ENCODE results near the gene KRTAP15-1. TPM values are rescaled to one million over a fixed set of nuclear protein-coding genes. Genes with fewer than 3 reads are reported as not detected.

KRTAP15-1 gene
- total and polyA plus RNA-seq, 2 of the 13 experiments (the other 11 are each of a cell fraction or from before 2014, with no cell fraction given) = not detected

DNA sequence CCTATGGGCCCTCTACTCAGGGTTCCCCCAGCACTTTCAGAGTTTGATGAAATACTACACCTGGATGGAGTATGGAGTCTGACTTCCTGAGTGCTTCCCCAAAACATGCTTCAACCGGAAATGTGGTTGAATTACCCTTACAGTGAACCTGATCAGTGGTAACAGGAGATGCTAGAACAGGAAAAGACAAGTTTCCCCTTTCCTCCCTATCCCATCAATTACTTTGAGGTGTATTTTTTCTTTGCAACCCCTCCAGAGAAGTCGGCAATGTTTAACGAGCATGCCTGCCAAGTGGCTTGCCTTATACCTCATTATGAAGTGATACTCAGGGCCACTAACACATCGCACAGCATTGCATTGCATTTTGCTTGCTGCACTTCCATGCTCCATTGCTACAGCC, 7.0 kb downstream of the KRTAP15-1 start:
- no peak overlapping the region for H2AFZ ChIP-seq (ENCODE audit: low read length)
- in situ Hi-C loops (cut with HindIII; ENCODE audit: extremely low pct_ligation_motif_present, low pct_unique_long_range_greater_than_20kb) = no loop called here
- H3K4me2 ChIP-seq (ENCODE audit: low read depth, low read length) = no peak overlapping the region
- no peaks in the 10 kb centered on the region for H3K79me2 ChIP-seq (ENCODE audit: insufficient read depth, low read length)
- TF ChIP-seq SRSF9 (IDR thresholded peaks at IDR 0.05; ENCODE audit: borderline replicate concordance, insufficient read depth, low read depth, low read length, poor library complexity, severe bottlenecking) = no peak
- no peak for TF ChIP-seq YY1 (IDR thresholded peaks at IDR 0.05; ENCODE audit: insufficient read depth, insufficient replicate concordance, low read depth, low read length)
- no peak for TF ChIP-seq HDAC6 (IDR thresholded peaks at IDR 0.05; ENCODE audit: low read depth, low read length)
- TF ChIP-seq ZNF672 (CRISPR knock-in tag; IDR thresholded peaks at IDR 0.05) = no peak
- TF ChIP-seq ZSCAN12 (CRISPR knock-in tag; IDR thresholded peaks at IDR 0.05) = no peak
- no peak for TF ChIP-seq ZNF775 (CRISPR knock-in tag; IDR thresholded peaks at IDR 0.05; ENCODE audit: borderline replicate concordance)
- TF ChIP-seq, protein P1, sequence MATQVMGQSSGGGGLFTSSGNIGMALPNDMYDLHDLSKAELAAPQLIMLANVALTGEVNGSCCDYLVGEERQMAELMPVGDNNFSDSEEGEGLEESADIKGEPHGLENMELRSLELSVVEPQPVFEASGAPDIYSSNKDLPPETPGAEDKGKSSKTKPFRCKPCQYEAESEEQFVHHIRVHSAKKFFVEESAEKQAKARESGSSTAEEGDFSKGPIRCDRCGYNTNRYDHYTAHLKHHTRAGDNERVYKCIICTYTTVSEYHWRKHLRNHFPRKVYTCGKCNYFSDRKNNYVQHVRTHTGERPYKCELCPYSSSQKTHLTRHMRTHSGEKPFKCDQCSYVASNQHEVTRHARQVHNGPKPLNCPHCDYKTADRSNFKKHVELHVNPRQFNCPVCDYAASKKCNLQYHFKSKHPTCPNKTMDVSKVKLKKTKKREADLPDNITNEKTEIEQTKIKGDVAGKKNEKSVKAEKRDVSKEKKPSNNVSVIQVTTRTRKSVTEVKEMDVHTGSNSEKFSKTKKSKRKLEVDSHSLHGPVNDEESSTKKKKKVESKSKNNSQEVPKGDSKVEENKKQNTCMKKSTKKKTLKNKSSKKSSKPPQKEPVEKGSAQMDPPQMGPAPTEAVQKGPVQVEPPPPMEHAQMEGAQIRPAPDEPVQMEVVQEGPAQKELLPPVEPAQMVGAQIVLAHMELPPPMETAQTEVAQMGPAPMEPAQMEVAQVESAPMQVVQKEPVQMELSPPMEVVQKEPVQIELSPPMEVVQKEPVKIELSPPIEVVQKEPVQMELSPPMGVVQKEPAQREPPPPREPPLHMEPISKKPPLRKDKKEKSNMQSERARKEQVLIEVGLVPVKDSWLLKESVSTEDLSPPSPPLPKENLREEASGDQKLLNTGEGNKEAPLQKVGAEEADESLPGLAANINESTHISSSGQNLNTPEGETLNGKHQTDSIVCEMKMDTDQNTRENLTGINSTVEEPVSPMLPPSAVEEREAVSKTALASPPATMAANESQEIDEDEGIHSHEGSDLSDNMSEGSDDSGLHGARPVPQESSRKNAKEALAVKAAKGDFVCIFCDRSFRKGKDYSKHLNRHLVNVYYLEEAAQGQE (IDR thresholded peaks at IDR 0.05; ENCODE audit: borderline replicate concordance in 1 of 2, low read depth in 1 of 2, low read length in 2 of 2) = no peak
- TF ChIP-seq U2AF1 (optimal IDR thresholded peaks at IDR 0.05; ENCODE audit: low read depth, low read length) = no peak
- no peak for TF ChIP-seq SIN3A (IDR thresholded peaks at IDR 0.05; ENCODE audit: borderline replicate concordance, low read depth, low read length)
- H3K9ac ChIP-seq (ENCODE audit: insufficient read depth, low read depth, low read length) = no peak overlapping the region
- ATAC-seq (no peak), DNase-seq (ENCODE audit: low spot score) (no peak), FAIRE-seq (no peak)
- no peaks in the 10 kb centered on the region for H3K27me3 ChIP-seq (ENCODE audit: control insufficient read depth in 1 of 2, insufficient read depth in 2 of 2, low read length in 2 of 2)
- H3K4me3 ChIP-seq (replicated peaks in 1 of 3; ENCODE audit: insufficient read depth in 1 of 3, low read depth in 2 of 3, low read length in 3 of 3) = no peak overlapping the region
- CTCF ChIA-PET (ENCODE audit: low intra/inter-chr PET ratio, low total read pairs) = no interaction called here
- 0% methylated on average over 4 of the region's 4 CpGs for WGBS (ENCODE audit: low lambda C conversion rate)
- intact Hi-C loops (cut with micrococcal nuclease; ENCODE audit: unreplicated experiment) = no loop called here
- H3K4me1 ChIP-seq (ENCODE audit: insufficient read depth, low read length) = no peaks in the 10 kb centered on the region
- H3K36me3 ChIP-seq (replicated peaks in 1 of 2; ENCODE audit: control insufficient read depth in 1 of 2, insufficient read depth in 2 of 2, low read length in 2 of 2) = no peaks in the 10 kb centered on the region
- no TSS peak for BruUV-seq (replicated peaks)
- peaks cover 83% of the 10 kb centered on the region for H3K9me3 ChIP-seq (ENCODE audit: low read length)
- no peak overlapping the region for H3K27ac ChIP-seq (ENCODE audit: extremely low read length, insufficient read depth, low read length)
- no peaks in the 10 kb centered on the region for H4K20me1 ChIP-seq (ENCODE audit: insufficient read depth, low read length)
- POLR2A ChIA-PET = no interaction called here
